ENCODE results near the gene CHEK2.
A peak's percentile ranks its signal among the peaks of the same experiment; 100 is the strongest.
"Not testable (repeated sequence)": the region's sequence is repeated elsewhere in the genome, so short reads cannot be mapped to it uniquely, and the experiment has no call there.

The CHEK2 gene

DNA sequence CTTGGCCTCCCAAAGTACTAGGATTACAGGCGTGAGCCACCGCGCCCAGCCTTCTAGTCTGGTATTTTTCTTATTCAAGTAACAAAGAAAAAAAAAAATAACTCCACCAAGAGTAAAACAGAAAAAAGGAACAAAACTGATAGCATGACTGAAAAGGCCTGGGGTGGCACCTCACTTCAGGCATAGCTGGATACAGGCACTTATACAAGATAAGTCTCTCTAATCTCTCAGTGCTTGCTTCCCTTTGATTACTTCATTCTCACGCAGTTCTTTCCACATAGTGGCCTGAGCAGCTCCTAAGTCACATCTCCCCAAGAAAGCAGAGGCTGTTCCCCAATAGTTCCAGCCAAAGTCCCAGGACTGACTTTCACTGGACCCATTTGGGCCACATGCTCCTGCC is 58.7 kb downstream of the CHEK2 start:
- DNase-seq; H3K27ac ChIP-seq; H3K4me3 ChIP-seq (ENCODE audit: low read depth, low read length); in situ Hi-C loops (cut with HindIII; ENCODE audit: low pct_ligation_motif_present, low sequenced_read_pairs); H3K27me3 ChIP-seq (replicated peaks); H3K36me3 ChIP-seq (replicated peaks): not testable (repeated sequence)

DNA sequence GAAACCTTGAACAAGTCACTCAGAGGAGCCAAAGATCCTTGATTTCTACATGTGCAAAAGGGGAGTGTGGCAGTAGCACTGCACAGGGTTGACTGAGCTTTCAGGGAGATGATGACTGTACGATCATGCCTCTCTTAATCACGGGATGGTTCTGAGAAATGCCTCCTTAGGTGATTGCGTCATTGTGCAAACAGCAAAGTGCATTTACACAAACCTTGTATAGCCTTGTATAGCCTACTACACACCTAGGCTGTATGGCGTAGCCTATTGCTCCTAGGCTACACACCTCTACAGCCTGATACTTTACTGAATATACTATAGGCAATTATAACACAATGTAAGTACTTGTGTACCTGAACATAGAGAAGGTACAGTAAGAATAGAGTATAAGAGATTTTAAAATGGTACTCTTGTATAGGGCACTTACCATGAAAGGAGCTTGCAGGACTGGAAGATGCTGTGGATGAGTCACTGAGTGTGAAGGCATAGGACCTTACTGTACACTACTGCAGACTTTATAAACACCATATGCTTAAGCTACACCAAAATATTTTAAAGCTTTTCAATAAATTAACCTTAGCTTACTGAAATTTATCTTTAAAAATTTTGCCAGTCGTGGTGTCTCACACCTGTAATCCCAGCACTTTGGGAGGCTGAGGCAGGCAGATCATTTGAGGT is 60.7 kb downstream of the CHEK2 start:
- H3K36me3 ChIP-seq (replicated peaks); H3K27ac ChIP-seq; DNase-seq; in situ Hi-C loops (cut with HindIII; ENCODE audit: low pct_ligation_motif_present, low sequenced_read_pairs); H3K4me3 ChIP-seq (ENCODE audit: low read depth, low read length); H3K27me3 ChIP-seq (replicated peaks): not testable (repeated sequence)

DNA sequence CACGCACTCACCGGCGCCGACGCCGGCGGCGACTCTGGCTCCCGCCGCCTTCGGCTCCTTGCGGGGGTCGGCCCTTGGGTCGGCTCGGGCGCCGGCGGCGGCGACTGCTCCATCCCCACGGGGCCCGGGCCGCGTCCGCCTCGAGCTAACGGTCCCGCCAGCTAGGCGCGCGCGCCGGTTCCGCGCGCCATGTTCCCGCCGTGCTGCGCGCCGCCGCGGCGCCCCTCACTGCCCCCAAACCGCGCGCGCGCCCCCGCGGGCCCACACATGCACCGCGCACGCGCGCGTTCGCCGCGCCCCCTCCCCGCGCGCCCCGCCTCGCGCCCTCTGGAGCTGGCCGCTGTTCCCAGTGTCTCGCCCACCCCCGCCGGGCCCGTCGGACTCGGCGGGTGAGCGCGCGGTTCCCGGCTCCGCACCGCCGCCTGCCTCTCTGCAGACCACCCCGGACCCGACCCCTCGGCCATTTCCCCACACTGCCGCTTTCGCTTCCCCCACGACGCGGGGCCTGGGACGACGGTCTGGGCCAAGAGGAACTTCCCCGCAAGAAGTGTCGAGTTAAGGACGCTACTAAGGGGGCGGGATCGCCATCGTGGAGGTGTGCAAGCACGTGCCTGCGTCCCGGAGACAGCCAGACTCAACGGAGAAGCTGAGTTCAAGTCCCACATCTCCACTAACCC is 61.9 kb downstream of the CHEK2 start, which contains the start of gene TTC28:
TSS of gene TTC28 (minus strand) at position 230 of the 677 bp plus-strand sequence. CDS start at position 113, 117 bp downstream.
- H3K27ac ChIP-seq; H3K36me3 ChIP-seq (replicated peaks); in situ Hi-C loops (cut with HindIII; ENCODE audit: low pct_ligation_motif_present, low sequenced_read_pairs): not testable (repeated sequence)
- peak; percentile 28 for DNase-seq
- Histone ChIP-seq H3K4me3 (ENCODE audit: low read depth, low read length) (peak within 1 kb of the TSS; percentile 55), H3K27me3 (replicated peaks) (peaks cover 13% of the 10 kb centered on the region)

DNA sequence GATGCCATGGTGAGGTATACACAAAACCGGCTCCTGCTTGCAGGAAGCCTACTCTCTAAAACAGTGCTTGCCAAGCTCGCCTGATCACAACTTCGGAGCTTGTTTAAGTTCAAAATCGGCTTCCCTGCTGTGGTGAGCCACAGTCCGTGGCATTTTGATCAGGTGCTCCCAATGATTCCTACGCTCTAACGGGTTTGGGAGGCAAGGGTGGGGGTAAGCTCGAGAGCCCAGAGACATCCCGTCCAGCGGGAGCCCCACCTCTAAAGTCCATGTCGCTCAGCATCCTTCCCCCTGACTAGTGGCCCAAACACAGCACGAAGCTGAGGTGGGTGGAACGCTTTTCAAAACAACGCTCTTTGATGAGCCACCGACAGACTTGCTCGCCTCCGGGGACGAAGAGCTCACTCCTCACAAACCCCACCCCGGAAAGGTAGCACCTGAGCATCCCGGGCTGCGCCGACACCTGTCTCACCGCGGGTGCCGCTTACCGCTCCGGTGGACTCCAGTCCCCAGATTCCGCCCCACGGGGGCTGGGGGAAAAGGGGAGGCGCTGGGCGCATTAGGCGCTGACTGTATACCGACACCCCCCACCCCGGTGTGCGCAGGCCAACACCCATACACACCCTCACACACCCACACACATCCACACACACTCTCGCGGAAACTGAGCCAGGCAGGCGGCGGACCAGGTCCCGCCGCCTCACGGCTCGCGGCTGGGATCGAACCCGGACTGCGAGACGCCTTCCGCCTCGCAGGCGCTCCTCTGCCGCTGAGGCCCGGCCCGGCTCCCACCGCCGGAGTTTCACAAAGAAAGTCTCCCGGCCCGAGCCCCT is 62.6 kb downstream of the CHEK2 start:
- H3K4me3 ChIP-seq (ENCODE audit: low read depth, low read length) = peak overlapping the region; percentile 55
- H3K36me3 ChIP-seq (replicated peaks); in situ Hi-C loops (cut with HindIII; ENCODE audit: low pct_ligation_motif_present, low sequenced_read_pairs); DNase-seq; H3K27ac ChIP-seq: not testable (repeated sequence)
- H3K27me3 ChIP-seq (replicated peaks) = peaks cover 13% of the 10 kb centered on the region

- H3K36me3 ChIP-seq (replicated peaks); DNase-seq; H3K4me3 ChIP-seq (ENCODE audit: low read depth, low read length); H3K27ac ChIP-seq; in situ Hi-C loops (cut with HindIII; ENCODE audit: low pct_ligation_motif_present, low sequenced_read_pairs): not testable (repeated sequence)
- H3K27me3 ChIP-seq (replicated peaks) = peaks cover 14% of the 10 kb centered on the region
Measured at GRCh38 chr22:28678170-28678569, 63.5 kb downstream of the CHEK2 start.

- TF ChIP-seq, protein P1, sequence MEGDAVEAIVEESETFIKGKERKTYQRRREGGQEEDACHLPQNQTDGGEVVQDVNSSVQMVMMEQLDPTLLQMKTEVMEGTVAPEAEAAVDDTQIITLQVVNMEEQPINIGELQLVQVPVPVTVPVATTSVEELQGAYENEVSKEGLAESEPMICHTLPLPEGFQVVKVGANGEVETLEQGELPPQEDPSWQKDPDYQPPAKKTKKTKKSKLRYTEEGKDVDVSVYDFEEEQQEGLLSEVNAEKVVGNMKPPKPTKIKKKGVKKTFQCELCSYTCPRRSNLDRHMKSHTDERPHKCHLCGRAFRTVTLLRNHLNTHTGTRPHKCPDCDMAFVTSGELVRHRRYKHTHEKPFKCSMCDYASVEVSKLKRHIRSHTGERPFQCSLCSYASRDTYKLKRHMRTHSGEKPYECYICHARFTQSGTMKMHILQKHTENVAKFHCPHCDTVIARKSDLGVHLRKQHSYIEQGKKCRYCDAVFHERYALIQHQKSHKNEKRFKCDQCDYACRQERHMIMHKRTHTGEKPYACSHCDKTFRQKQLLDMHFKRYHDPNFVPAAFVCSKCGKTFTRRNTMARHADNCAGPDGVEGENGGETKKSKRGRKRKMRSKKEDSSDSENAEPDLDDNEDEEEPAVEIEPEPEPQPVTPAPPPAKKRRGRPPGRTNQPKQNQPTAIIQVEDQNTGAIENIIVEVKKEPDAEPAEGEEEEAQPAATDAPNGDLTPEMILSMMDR (IDR thresholded peaks at IDR 0.05; ENCODE audit: low read depth, low read length, missing control alignments) = no peak
- peak; percentile 18 for DNase-seq
- peaks cover 15% of the 10 kb centered on the region for H3K27me3 ChIP-seq (replicated peaks)
Measured at GRCh38 chr22:28674121-28674563, 67.5 kb downstream of the CHEK2 start.

GRCh38 chr22:28670756-28671155 is 70.9 kb downstream of the CHEK2 start:
- in situ Hi-C loops (cut with HindIII; ENCODE audit: low pct_ligation_motif_present, low sequenced_read_pairs) = no loop called here
- H3K4me3 ChIP-seq (ENCODE audit: low read depth, low read length) = no peak overlapping the region
- peaks cover 9% of the 10 kb centered on the region for H3K27me3 ChIP-seq (replicated peaks)
- TF ChIP-seq, protein P1 (IDR thresholded peaks at IDR 0.05; ENCODE audit: low read depth, low read length, missing control alignments) = no peak
- no peak overlapping the region for H3K27ac ChIP-seq
- no peaks in the 10 kb centered on the region for H3K36me3 ChIP-seq (replicated peaks)
- no peak for DNase-seq

More at GRCh38 chr22:28674121-28674563, 67.5 kb downstream of the CHEK2 start:
- in situ Hi-C loops (cut with HindIII; ENCODE audit: low pct_ligation_motif_present, low sequenced_read_pairs) = no loop called here
- no peak overlapping the region for H3K4me3 ChIP-seq (ENCODE audit: low read depth, low read length)
- no peaks in the 10 kb centered on the region for H3K36me3 ChIP-seq (replicated peaks)
- H3K27ac ChIP-seq = no peak overlapping the region

DNA sequence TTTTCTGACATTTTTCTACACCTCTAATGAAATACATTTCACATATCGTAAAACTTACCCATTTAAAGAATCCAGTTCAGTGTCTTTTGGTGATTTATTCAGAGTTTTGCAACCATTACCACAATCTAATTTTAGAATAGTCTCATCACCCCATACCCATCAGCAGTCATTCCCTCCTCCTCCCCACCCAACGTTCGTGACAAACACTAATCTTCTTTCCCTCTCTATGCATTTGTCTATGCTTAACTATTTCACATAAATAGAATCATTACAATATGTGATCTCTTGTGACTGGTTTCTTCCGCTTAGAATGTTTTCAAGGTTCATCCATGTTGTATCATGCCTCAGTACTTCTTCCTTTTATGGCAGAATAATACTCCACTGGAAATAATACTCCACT is 71.5 kb downstream of the CHEK2 start:
- DNase-seq = no peak
- H3K36me3 ChIP-seq (replicated peaks) = no peaks in the 10 kb centered on the region
- in situ Hi-C loops (cut with HindIII; ENCODE audit: low pct_ligation_motif_present, low sequenced_read_pairs) = no loop called here

More for the DNA sequence above, 71.5 kb downstream of the CHEK2 start:
- TF ChIP-seq, protein P1 (IDR thresholded peaks at IDR 0.05; ENCODE audit: low read depth, low read length, missing control alignments) = no peak
- Histone ChIP-seq H3K27me3 (replicated peaks) (peaks cover 3% of the 10 kb centered on the region), H3K4me3 (ENCODE audit: low read depth, low read length) (no peak overlapping the region), H3K27ac (no peak overlapping the region)
